Measurements from ENCODE around the gene FOLR1.

GRCh38 chr11:72162891-72163492 lies 28.9 kb upstream of the FOLR1 start:
- TF ChIP-seq POLR2AphosphoS5 (IDR thresholded peaks at IDR 0.05; ENCODE audit: borderline replicate concordance, low read depth, low read length) (no peak), EZH2 (IDR thresholded peaks at IDR 0.05) (no peak)
